Motor neuron (in vitro differentiated cells): Measurements from ENCODE around the gene SUPT6H. TPM values are rescaled to one million over a fixed set of nuclear protein-coding genes. Genes with fewer than 3 reads are reported as not detected.

ENCODE experiments used
- ATAC-seq, 8 experiments: fragments of 200-7000 bp; cut with Tn5 transposase; replicated peaks in 6 of 8; 2 replicates each; pipeline ENCODE4 v1.8.0; 2021; ENCODE audit warnings: mild to moderate bottlenecking in 8 of 8, moderate library complexity in 8 of 8
- H3K27ac ChIP-seq, 2 donors: fragments of 250-450 bp; sonication (Bioruptor Pico); 2 replicates each; pipeline ENCODE4 v1.9.0; 2021; ENCODE audit warnings: antibody characterized with exemption in 2 of 2, mild to moderate bottlenecking in 2 of 2, moderate library complexity in 1 of 2
- H3K4me1 ChIP-seq, 2 donors: fragments of 250-450 bp; sonication (Bioruptor Pico); replicated peaks in 1 of 2; 2 replicates each; pipeline ENCODE4 v1.6.1; 2021; ENCODE audit warnings: antibody characterized with exemption in 2 of 2, mild to moderate bottlenecking in 2 of 2, moderate library complexity in 1 of 2
- H3K4me3 ChIP-seq, 5 donors: fragments of 250-450 bp; sonication (Bioruptor Pico); 2 replicates each; pipeline ENCODE4 v1.9.0; 2021; ENCODE audit warnings: antibody characterized with exemption in 5 of 5, mild to moderate bottlenecking in 5 of 5, moderate library complexity in 4 of 5
- WGBS, 10 experiments: fragments of 450-650 bp; shearing (Covaris generic); methylation state at CpG; one replicate each; pipeline ENCODE4 v1.0.0; 2022; 5-methylcytosine and 5-hydroxymethylcytosine counted together
- in situ Hi-C, 9 experiments: fragments of 400-800 bp; cut with MboI; loops; one replicate each; pipeline ENCODE4 v1.15.0; 2021; ENCODE audit warnings: low sequenced_read_pairs in 9 of 9, low pct_unique_long_range_greater_than_20kb in 2 of 9; ENCODE audit not compliant: unreplicated experiment in 9 of 9
- total RNA-seq, 8 experiments: library from RNA; unstranded; fragments of 300-600 nt; gene quantifications; 2 replicates each; pipeline versions ENCODE4 v1.2.3 to v1.2.4, GENCODE V29; 2022

Gene SUPT6H
- 100 to 1,000 TPM in 2 of 8 experiments, 10 to 100 TPM in 6; 23.1 to 109 (median 45.0) TPM for total RNA-seq

- 0 to 20% (median 0%) methylated on average over 1 to 29 of the region's 66 CpGs; no CpG with 5 or more reads in 5 of the 10 experiments for WGBS, 10 experiments
Observed at GRCh38 chr17:28661635-28662526, at the start of gene SUPT6H, which contains the start of gene SDF2. SUPT6H (plus strand) TSS chr17:28662205; CDS start chr17:28673402, 11,197 bp downstream. SDF2 (minus strand) TSS chr17:28661906; CDS start chr17:28661876, 30 bp downstream.

DNA sequence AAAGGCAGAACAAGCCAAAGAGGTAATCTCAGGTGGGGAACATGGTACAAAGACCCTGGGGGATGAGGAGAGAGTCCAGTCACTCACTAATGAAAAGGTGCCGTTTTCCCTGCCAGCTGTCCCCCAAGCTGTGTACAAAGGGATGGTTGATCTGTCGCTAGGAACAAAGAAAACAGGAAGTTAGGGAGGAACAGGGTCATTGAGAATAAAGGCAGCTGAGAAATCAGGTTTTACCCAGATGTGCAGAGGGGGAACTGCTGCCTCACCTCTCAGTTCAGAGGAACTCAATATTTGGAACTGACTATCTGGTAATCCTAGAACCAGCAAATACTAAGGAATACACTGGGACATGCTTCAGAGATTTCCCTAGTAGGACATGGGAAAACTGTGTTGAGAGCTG lies 49.5 kb upstream of the SUPT6H start:
- no peak for ATAC-seq
- WGBS, 10 experiments, result 0 to 83% (median 48%) methylated on average over 1 to 2 of the region's 2 CpGs; no CpG with 5 or more reads in 4 of the 10 experiments
- Histone ChIP-seq H3K27ac (no peak overlapping the region), H3K4me3 (no peak overlapping the region), H3K4me1 (no peaks in the 10 kb centered on the region)
- in situ Hi-C loops, result loop anchor here in 1 of 9 experiments (25.0 kb wide), 1 partner anchor 100 kb away; the partner anchor contains the start of genes PROCA1, RAB34 and RPL23A

More at GRCh38 chr17:28661635-28662526, at the start of gene SUPT6H, which contains the start of gene SDF2:
- H3K4me3 ChIP-seq, result peak within 1 kb of the TSS; percentile 70 to 94 (median 84)
- H3K4me1 ChIP-seq, result peaks cover 2 to 13% of the 10 kb centered on the region in 2 donors
- peak; percentile 87 to 95 (median 94) for ATAC-seq
- H3K27ac ChIP-seq, result peak within 1 kb of the TSS; percentile 98 to 99
- in situ Hi-C loops, result no loop called here

- H3K4me3 ChIP-seq, result no peak overlapping the region
- in situ Hi-C loops, result loop anchor here in 1 of 9 experiments (25.0 kb wide), 1 partner anchor 99 kb away; the partner anchor contains the start of genes PROCA1, RAB34 and RPL23A
- no peaks in the 10 kb centered on the region for H3K4me1 ChIP-seq
- ATAC-seq, result peak; percentile 22 to 77 (median 45)
- WGBS, 10 experiments, result 40 to 100% (median 64%) methylated on average over 1 to 5 of the region's 6 CpGs; no CpG with 5 or more reads in 2 of the 10 experiments
- H3K27ac ChIP-seq, result no peak overlapping the region
Observed at GRCh38 chr17:28612936-28613872, 48.8 kb upstream of the SUPT6H start.

GRCh38 chr17:28613931-28614381 lies 48.0 kb upstream of the SUPT6H start, which contains the start of gene RSKR:
RSKR (minus strand) TSS chr17:28614185; CDS start chr17:28614161, 24 bp downstream.
- in situ Hi-C loops, result loop anchor here in 1 of 9 experiments (25.0 kb wide), 1 partner anchor 98 kb away; the partner anchor contains the start of genes PROCA1, RAB34 and RPL23A
- no peak within 1 kb of the TSS for H3K27ac ChIP-seq
- no peaks in the 10 kb centered on the region for H3K4me1 ChIP-seq
- peak in 3 of 8 experiments; percentile 16 to 50 (median 43) for ATAC-seq
- no peak within 1 kb of the TSS for H3K4me3 ChIP-seq
- WGBS, 10 experiments, result 40 to 100% (median 90%) methylated on average over 1 to 3 of the region's 5 CpGs; no CpG with 5 or more reads in 7 of the 10 experiments

DNA sequence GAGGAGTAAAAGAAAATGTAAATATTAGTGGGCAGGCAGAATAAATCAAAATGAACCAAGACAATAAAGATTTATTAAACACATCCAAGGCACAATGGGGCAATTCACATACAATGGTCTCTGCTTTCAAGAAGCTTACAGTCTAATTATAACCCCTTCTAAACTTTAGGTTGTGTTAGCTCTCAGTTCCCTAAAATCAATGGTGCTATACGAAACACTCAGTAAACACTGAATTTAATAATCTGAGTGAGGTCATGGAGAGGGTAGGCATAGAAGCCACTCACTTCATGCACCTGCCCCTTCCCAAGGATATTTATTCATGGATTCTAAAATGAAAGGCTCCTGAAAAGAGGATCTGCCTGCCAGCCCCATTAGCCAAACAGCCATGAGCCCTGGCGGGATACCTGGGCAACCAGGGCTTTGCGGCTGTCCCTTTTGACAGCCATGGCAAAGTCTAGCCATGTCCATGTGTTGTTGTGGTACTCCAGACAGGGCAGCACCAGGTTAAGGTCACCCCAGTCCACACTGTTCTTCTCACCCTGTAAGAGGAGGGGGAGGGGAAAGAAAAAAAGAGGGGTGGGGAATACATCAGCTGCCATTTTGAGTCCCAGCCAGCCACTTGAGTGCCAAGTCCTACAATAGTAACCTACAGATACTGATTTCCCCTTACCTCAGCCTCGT lies 46.6 kb upstream of the SUPT6H start:
- ATAC-seq, result no peak
- Histone ChIP-seq H3K4me1 (no peaks in the 10 kb centered on the region), H3K27ac (no peak overlapping the region), H3K4me3 (no peak overlapping the region)
- in situ Hi-C loops, result loop anchor here in 1 of 9 experiments (25.0 kb wide), 1 partner anchor 97 kb away; the partner anchor contains the start of genes PROCA1, RAB34 and RPL23A
- WGBS, 10 experiments, result 67 to 100% (median 94%) methylated on average over 1 to 2 of the region's 4 CpGs; no CpG with 5 or more reads in 2 of the 10 experiments

GRCh38 chr17:28616281-28616680 lies 45.7 kb upstream of the SUPT6H start:
- in situ Hi-C loops, result loop anchor here in 1 of 9 experiments (25.0 kb wide), 1 partner anchor 96 kb away; the partner anchor contains the start of genes PROCA1, RAB34 and RPL23A

DNA sequence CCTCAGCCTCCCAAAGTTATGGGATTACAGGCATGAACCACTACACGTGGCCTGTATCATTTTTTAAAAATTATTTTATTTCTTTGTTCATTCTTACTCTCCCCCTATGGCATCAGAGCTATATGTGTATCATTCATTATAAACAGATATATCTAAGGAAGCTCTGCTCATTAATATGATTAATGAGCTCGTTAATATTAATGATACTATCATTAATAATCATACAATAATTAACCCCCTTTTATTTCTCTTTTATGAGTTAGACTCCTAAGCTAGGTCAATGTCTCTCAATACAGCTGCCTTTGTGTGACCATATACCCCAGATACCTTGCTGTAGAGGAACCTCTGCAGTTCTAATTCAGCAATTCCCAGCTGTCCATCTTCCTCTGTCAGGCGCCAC lies 43.5 kb upstream of the SUPT6H start:
- WGBS, 10 experiments, result 67 to 100% (median 89%) methylated on average over 1 to 3 of the region's 3 CpGs; no CpG with 5 or more reads in 2 of the 10 experiments
- no peak overlapping the region for H3K4me3 ChIP-seq
- in situ Hi-C loops, result loop anchor here in 1 of 9 experiments (25.0 kb wide), 1 partner anchor 94 kb away; the partner anchor contains the start of genes PROCA1, RAB34 and RPL23A

More at GRCh38 chr17:28616281-28616680, 45.7 kb upstream of the SUPT6H start:
- no peak for ATAC-seq
- no peak overlapping the region for H3K27ac ChIP-seq
- no peak overlapping the region for H3K4me3 ChIP-seq
- WGBS, 10 experiments, result 70 to 100% (median 86%) methylated on average over 1 to 6 of the region's 7 CpGs; no CpG with 5 or more reads in 3 of the 10 experiments
- H3K4me1 ChIP-seq, result no peaks in the 10 kb centered on the region

DNA sequence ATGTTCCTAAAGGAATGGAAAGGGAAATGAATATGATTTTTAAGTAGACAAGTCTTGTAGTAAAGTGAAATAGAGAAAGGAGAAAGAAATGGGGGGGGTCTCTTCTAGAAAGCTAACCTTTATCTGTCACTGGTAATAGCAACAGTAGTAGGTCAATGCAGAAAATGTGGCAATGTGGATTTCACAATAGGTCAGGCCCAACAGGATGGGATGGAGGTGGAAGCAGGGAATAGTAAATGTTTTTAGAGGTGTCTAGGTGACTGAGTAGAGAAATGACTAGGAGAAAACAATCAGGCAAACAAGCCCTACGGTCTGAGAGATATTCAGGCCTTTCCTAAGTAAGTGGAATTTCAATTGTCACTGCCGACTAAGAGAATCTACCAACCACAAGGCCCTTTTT lies 42.0 kb upstream of the SUPT6H start:
- no peak for ATAC-seq
- no peak overlapping the region for H3K27ac ChIP-seq

More for the DNA sequence above, 43.5 kb upstream of the SUPT6H start:
- no peaks in the 10 kb centered on the region for H3K4me1 ChIP-seq
- no peak overlapping the region for H3K27ac ChIP-seq
- no peak for ATAC-seq

GRCh38 chr17:28622186-28622585 lies 39.8 kb upstream of the SUPT6H start:
- WGBS, 10 experiments, result 86 to 100% (median 96%) methylated on average over 1 to 3 of the region's 3 CpGs; no CpG with 5 or more reads in 3 of the 10 experiments
- no peak for ATAC-seq
- H3K27ac ChIP-seq, result no peak overlapping the region
- in situ Hi-C loops, result loop anchor here in 1 of 9 experiments (25.0 kb wide), 1 partner anchor 90 kb away; the partner anchor contains the start of genes PROCA1, RAB34 and RPL23A
- H3K4me3 ChIP-seq, result no peak overlapping the region
- no peaks in the 10 kb centered on the region for H3K4me1 ChIP-seq

More for the DNA sequence above, 42.0 kb upstream of the SUPT6H start:
- WGBS, 10 experiments, result 61 to 100% (median 93%) methylated on average over 1 to 2 of the region's 2 CpGs; no CpG with 5 or more reads in 3 of the 10 experiments
- H3K4me3 ChIP-seq, result no peak overlapping the region
- in situ Hi-C loops, result loop anchor here in 1 of 9 experiments (25.0 kb wide), 1 partner anchor 92 kb away; the partner anchor contains the start of genes PROCA1, RAB34 and RPL23A
- no peaks in the 10 kb centered on the region for H3K4me1 ChIP-seq

DNA sequence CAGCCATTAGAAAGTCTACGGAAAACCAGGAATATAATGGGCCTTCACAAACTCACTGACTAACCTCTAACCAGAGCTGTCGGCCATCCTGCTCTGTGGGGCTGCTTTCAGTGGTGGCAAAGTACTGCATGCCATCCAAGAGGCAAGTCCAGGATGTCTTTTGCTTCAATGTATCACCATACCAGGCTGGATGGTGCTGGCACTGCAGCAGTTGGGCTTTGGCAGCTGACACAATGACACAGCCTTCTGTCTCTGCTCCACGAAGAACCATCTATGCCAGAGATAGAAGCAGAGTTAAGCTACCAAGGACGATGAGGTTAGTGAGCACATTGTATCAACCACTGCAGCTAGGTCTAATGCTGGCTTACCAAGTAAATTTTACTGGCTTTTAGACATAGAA lies 38.3 kb upstream of the SUPT6H start:
- 81 to 100% (median 90%) methylated on average over 1 to 4 of the region's 4 CpGs; no CpG with 5 or more reads in 3 of the 10 experiments for WGBS, 10 experiments

DNA sequence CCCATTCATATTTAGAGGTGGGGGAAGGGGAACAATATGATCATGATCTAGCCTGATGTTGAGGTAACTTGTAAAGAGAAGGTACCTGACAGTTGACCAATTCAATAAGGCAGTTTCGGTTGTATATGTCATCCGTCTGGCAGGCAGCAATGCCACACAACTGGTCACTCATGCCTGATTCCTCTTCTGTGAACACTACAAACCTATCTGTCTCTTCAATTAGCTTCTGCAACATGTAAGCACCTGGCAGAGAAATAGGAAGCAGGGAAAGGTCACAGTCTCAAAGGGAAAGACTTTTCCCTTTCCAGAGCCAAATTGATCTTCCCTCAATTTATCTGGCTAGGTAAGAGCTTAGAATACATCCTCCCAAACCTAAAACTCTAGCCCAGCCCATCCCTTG lies 37.9 kb upstream of the SUPT6H start:
- no peak overlapping the region for H3K27ac ChIP-seq
- in situ Hi-C loops, result loop anchor here in 1 of 9 experiments (25.0 kb wide), 1 partner anchor 88 kb away; the partner anchor contains the start of genes PROCA1, RAB34 and RPL23A
- ATAC-seq, result no peak
- H3K4me3 ChIP-seq, result no peak overlapping the region
- no peaks in the 10 kb centered on the region for H3K4me1 ChIP-seq
- WGBS, 10 experiments, result 90 to 100% (median 96%) methylated on average over 1 to 2 of the region's 2 CpGs; no CpG with 5 or more reads in 6 of the 10 experiments

More for the DNA sequence above, 38.3 kb upstream of the SUPT6H start:
- no peak overlapping the region for H3K4me3 ChIP-seq
- H3K4me1 ChIP-seq, result no peaks in the 10 kb centered on the region
- in situ Hi-C loops, result loop anchor here in 1 of 9 experiments (25.0 kb wide), 1 partner anchor 89 kb away; the partner anchor contains the start of genes PROCA1, RAB34 and RPL23A
- ATAC-seq, result no peak
- H3K27ac ChIP-seq, result no peak overlapping the region
